ENCODE measurements around the gene AKR7A2.

GRCh38 chr1:19319196-19319595 is 7.3 kb upstream of the AKR7A2 start:
- no peak for TF ChIP-seq CTCF (IDR thresholded peaks at IDR 0.05; ENCODE audit: low read depth, low read length, poor library complexity, severe bottlenecking)
- no peak for TF ChIP-seq EZH2phosphoT487 (IDR thresholded peaks at IDR 0.05; ENCODE audit: borderline replicate concordance, low read length)

Measured in DOHH2 (cell line).